HepG2 (cell line): ENCODE data around the gene RPS27A. TPM values are rescaled to one million over a fixed set of nuclear protein-coding genes. Genes with fewer than 3 reads are reported as not detected.

ENCODE experiments used
- AGO1 ChIP-seq: fragments of 200-400 bp; formaldehyde crosslinking; IDR thresholded peaks from 2 replicates; pipeline ENCODE4 v1.6.1; 2017; ENCODE audit warnings: mild to moderate bottlenecking, low read depth, low read length, moderate library complexity; ENCODE audit not compliant: poor library complexity, severe bottlenecking
- MTA1 ChIP-seq: sonication (generic); formaldehyde crosslinking; IDR thresholded peaks from 2 replicates; pipeline ENCODE4 v1.4.0; 2020; ENCODE audit warnings: missing genetic modification reagents, mild to moderate bottlenecking, borderline replicate concordance
- NCOA2 ChIP-seq: sonication (generic); formaldehyde crosslinking; IDR thresholded peaks from 2 replicates; pipeline ENCODE4 v1.8.0; 2022; ENCODE audit warnings: inconsistent platforms
- POLR2AphosphoS5 ChIP-seq: IDR thresholded peaks from 2 replicates; pipeline ENCODE4 v1.6.1; 2012; ENCODE audit warnings: low read depth, low read length
- WIZ ChIP-seq: sonication (generic); formaldehyde crosslinking; IDR thresholded peaks from 2 replicates; pipeline ENCODE4 v1.5.1; 2020; ENCODE audit warnings: mild to moderate bottlenecking, missing genetic modification reagents
- YEATS4 ChIP-seq: sonication (generic); formaldehyde crosslinking; IDR thresholded peaks from 2 replicates; pipeline ENCODE4 v1.4.0; 2020; ENCODE audit warnings: missing genetic modification reagents, borderline replicate concordance
- ZNF17 ChIP-seq: sonication (generic); formaldehyde crosslinking; IDR thresholded peaks from 2 replicates; pipeline ENCODE4 v1.5.0; 2020; ENCODE audit warnings: mild to moderate bottlenecking, missing genetic modification reagents
- ZNF232 ChIP-seq: sonication (generic); formaldehyde crosslinking; IDR thresholded peaks from 2 replicates; pipeline ENCODE4 v1.4.0; 2020; ENCODE audit warnings: missing genetic modification reagents, borderline replicate concordance
- ZNF337 ChIP-seq: sonication (generic); formaldehyde crosslinking; IDR thresholded peaks from 2 replicates; pipeline ENCODE4 v1.5.1; 2020; ENCODE audit warnings: missing genetic modification reagents, low read depth, mild to moderate bottlenecking, borderline replicate concordance
- ZNF629 ChIP-seq: sonication (generic); formaldehyde crosslinking; conservative IDR thresholded peaks from 2 replicates; pipeline ENCODE4 v1.5.0; 2020; ENCODE audit warnings: missing genetic modification reagents
- ZNF782 ChIP-seq: sonication (generic); formaldehyde crosslinking; IDR thresholded peaks from 2 replicates; pipeline ENCODE4 v1.4.0; 2020; ENCODE audit warnings: missing genetic modification reagents, mild to moderate bottlenecking, borderline replicate concordance
- ZNF883 ChIP-seq: sonication (generic); formaldehyde crosslinking; IDR thresholded peaks from 2 replicates; pipeline ENCODE4 v1.5.1; 2020; ENCODE audit warnings: mild to moderate bottlenecking, missing genetic modification reagents; ENCODE audit errors: not compliant biosample characterization
- polyA plus RNA-seq, 8 experiments: library from polyadenylated mRNA; depleted of rRNA in 3 of 8; stranded (reverse) in 7 of 8; unstranded in 1 of 8; fragments of >200 nt; fragmentation: Illumina TruSeq in 4 of 8; extraction: Trizol in 4 of 8; gene quantifications; 2 replicates each; pipeline versions ENCODE4 v1.2.1 to v1.2.3, GENCODE V29; 2011 to 2016; ENCODE audit warnings: low read depth in 4 of 8, missing spikeins in 1 of 8, mixed read lengths in 1 of 8; ENCODE audit not compliant: insufficient read depth in 1 of 8
- total RNA-seq, 5 experiments: library from RNA; depleted of rRNA; stranded (reverse); fragments of >200 nt; fragmentation: Illumina TruSeq; extraction: Trizol; gene quantifications; 2 replicates each; pipeline ENCODE4 v1.2.3, GENCODE V29; 2016; ENCODE audit warnings: low read depth in 1 of 5
- TF ChIP-seq, protein P1 (sequence below): sonication (generic); IDR thresholded peaks from 2 replicates; pipeline ENCODE4 v1.6.1; 2016; ENCODE audit warnings: low read depth, borderline replicate concordance
- TF ChIP-seq, protein P2 (sequence below): sonication (generic); formaldehyde crosslinking; conservative IDR thresholded peaks from 2 replicates; pipeline ENCODE4 v1.4.0; 2020; ENCODE audit warnings: mild to moderate bottlenecking, missing genetic modification reagents, moderate library complexity
- TF ChIP-seq, protein P3 (sequence below): sonication (generic); formaldehyde crosslinking; IDR thresholded peaks from 2 replicates; pipeline ENCODE4 v1.4.0; 2020; ENCODE audit warnings: low read depth, mild to moderate bottlenecking, missing genetic modification reagents
- TF ChIP-seq, protein P4 (sequence below): sonication (generic); formaldehyde crosslinking; IDR thresholded peaks from 2 replicates; pipeline ENCODE4 v1.8.1; 2022; ENCODE audit warnings: low read depth, mild to moderate bottlenecking, missing genetic modification reagents
- TF ChIP-seq, protein P5 (sequence below): IDR thresholded peaks from 2 replicates; pipeline ENCODE4 v1.6.1; 2018; ENCODE audit warnings: missing genetic modification reagents, mild to moderate bottlenecking, missing compliant biosample characterization

The RPS27A gene
- total and polyA plus RNA-seq, 2 of the 13 experiments (the other 11 are each of a cell fraction or from before 2014, with no cell fraction given): 2,779 to 3,269 TPM

DNA sequence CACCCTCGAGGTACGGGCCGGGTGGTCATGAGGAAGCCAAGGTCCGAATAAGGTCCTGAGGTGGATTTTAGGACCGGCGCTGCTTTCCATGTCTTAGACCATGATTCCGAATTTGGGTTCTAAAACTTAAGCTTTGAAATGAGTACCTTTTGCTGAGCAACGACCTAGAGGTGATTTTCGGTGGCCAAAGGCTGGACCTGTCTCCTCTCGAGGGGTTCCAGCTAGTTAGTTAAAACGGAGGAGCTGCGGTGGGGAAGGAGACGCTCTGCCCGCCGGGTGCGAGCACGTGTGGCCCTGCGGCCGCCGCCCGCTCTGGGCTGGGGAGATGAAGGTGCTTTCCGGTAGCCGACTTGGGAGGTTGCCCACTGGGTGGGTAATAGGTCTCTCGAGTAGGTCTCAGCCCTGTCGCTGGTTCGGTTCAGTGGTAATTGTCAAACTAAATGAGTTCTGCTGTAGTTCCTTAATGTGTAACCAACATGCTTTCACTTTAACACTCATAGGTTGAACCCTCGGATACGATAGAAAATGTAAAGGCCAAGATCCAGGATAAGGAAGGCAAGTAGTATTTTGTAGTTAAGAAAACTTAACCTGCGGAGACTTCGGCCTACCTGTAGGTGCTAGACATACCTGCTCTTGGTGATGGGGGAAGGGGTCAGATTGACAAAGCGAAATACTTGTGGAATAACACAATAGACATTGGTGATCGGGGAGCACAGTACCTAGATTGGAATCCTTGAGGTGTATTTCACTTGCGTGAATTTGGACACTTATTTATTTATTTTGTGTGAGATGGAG lies 572 bp downstream of the RPS27A start (continued):
- TF ChIP-seq ZNF782 (CRISPR knock-in tag) (peak; percentile 86), ZNF17 (no peak), ZNF629 (CRISPR knock-in tag) (no peak), ZNF883 (CRISPR knock-in tag) (peak; percentile 21), YEATS4 (CRISPR knock-in tag) (0 out of 2 replicates have a peak, but pooled peaks have one; percentile 48), MTA1 (CRISPR knock-in tag) (peak; percentile 31; the same call in 1 of the 2 replicates), NCOA2 (CRISPR knock-in tag) (0 out of 2 replicates have a peak, but pooled peaks have one; percentile 2), POLR2AphosphoS5 (peak; percentile 28; the same call in 1 of the 2 replicates), ZNF232 (CRISPR knock-in tag) (peak; percentile 7; the same call in 1 of the 2 replicates), WIZ (no peak), ZNF337 (peak; percentile 27; the same call in 1 of the 2 replicates), AGO1 (peak; percentile 16)
- TF ChIP-seq, protein P1, sequence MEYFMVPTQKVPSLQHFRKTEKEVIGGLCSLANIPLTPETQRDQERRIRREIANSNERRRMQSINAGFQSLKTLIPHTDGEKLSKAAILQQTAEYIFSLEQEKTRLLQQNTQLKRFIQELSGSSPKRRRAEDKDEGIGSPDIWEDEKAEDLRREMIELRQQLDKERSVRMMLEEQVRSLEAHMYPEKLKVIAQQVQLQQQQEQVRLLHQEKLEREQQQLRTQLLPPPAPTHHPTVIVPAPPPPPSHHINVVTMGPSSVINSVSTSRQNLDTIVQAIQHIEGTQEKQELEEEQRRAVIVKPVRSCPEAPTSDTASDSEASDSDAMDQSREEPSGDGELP: no peak
- TF ChIP-seq, protein P2, sequence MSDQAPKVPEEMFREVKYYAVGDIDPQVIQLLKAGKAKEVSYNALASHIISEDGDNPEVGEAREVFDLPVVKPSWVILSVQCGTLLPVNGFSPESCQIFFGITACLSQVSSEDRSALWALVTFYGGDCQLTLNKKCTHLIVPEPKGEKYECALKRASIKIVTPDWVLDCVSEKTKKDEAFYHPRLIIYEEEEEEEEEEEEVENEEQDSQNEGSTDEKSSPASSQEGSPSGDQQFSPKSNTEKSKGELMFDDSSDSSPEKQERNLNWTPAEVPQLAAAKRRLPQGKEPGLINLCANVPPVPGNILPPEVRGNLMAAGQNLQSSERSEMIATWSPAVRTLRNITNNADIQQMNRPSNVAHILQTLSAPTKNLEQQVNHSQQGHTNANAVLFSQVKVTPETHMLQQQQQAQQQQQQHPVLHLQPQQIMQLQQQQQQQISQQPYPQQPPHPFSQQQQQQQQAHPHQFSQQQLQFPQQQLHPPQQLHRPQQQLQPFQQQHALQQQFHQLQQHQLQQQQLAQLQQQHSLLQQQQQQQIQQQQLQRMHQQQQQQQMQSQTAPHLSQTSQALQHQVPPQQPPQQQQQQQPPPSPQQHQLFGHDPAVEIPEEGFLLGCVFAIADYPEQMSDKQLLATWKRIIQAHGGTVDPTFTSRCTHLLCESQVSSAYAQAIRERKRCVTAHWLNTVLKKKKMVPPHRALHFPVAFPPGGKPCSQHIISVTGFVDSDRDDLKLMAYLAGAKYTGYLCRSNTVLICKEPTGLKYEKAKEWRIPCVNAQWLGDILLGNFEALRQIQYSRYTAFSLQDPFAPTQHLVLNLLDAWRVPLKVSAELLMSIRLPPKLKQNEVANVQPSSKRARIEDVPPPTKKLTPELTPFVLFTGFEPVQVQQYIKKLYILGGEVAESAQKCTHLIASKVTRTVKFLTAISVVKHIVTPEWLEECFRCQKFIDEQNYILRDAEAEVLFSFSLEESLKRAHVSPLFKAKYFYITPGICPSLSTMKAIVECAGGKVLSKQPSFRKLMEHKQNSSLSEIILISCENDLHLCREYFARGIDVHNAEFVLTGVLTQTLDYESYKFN: no peak
- TF ChIP-seq, protein P3, sequence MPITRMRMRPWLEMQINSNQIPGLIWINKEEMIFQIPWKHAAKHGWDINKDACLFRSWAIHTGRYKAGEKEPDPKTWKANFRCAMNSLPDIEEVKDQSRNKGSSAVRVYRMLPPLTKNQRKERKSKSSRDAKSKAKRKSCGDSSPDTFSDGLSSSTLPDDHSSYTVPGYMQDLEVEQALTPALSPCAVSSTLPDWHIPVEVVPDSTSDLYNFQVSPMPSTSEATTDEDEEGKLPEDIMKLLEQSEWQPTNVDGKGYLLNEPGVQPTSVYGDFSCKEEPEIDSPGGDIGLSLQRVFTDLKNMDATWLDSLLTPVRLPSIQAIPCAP (CRISPR knock-in tag): 0 out of 2 replicates have a peak, but pooled peaks have one; percentile 65
- TF ChIP-seq, protein P4, sequence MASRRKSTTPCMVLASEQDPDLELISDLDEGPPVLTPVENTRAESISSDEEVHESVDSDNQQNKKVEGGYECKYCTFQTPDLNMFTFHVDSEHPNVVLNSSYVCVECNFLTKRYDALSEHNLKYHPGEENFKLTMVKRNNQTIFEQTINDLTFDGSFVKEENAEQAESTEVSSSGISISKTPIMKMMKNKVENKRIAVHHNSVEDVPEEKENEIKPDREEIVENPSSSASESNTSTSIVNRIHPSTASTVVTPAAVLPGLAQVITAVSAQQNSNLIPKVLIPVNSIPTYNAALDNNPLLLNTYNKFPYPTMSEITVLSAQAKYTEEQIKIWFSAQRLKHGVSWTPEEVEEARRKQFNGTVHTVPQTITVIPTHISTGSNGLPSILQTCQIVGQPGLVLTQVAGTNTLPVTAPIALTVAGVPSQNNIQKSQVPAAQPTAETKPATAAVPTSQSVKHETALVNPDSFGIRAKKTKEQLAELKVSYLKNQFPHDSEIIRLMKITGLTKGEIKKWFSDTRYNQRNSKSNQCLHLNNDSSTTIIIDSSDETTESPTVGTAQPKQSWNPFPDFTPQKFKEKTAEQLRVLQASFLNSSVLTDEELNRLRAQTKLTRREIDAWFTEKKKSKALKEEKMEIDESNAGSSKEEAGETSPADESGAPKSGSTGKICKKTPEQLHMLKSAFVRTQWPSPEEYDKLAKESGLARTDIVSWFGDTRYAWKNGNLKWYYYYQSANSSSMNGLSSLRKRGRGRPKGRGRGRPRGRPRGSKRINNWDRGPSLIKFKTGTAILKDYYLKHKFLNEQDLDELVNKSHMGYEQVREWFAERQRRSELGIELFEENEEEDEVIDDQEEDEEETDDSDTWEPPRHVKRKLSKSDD (CRISPR knock-in tag): no peak
- TF ChIP-seq, protein P5, sequence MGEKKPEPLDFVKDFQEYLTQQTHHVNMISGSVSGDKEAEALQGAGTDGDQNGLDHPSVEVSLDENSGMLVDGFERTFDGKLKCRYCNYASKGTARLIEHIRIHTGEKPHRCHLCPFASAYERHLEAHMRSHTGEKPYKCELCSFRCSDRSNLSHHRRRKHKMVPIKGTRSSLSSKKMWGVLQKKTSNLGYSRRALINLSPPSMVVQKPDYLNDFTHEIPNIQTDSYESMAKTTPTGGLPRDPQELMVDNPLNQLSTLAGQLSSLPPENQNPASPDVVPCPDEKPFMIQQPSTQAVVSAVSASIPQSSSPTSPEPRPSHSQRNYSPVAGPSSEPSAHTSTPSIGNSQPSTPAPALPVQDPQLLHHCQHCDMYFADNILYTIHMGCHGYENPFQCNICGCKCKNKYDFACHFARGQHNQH (CRISPR knock-in tag): peak; percentile 8; the same call in 1 of the 2 replicates
